Kidney capillary endothelial cell (primary cell): ENCODE measurements around the gene MYO15A.

Experiments
- DNase-seq: peaks from one replicate; pipeline ENCODE4 v3.0.0-alpha.2; 2018; ENCODE audit warnings: low spot score

The MYO15A gene

DNA sequence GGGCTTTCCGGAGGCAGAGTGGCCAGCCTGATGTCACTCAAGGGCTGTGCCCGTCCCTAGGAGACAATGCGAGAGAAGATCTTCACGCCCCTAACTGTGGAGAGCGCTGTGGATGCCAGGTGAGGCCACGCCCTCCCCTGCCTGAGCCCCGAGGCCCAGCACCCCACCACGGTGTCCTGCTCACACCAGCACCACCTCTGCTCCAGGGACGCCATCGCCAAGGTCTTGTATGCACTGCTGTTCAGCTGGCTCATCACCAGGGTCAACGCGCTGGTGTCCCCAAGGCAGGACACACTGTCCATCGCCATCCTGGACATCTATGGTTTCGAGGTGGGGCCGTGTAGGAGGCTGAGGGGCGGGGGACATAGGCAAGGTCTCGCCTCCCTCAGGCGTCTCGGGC lies 27.8 kb downstream of the MYO15A start:
- DNase-seq: no peak

DNA sequence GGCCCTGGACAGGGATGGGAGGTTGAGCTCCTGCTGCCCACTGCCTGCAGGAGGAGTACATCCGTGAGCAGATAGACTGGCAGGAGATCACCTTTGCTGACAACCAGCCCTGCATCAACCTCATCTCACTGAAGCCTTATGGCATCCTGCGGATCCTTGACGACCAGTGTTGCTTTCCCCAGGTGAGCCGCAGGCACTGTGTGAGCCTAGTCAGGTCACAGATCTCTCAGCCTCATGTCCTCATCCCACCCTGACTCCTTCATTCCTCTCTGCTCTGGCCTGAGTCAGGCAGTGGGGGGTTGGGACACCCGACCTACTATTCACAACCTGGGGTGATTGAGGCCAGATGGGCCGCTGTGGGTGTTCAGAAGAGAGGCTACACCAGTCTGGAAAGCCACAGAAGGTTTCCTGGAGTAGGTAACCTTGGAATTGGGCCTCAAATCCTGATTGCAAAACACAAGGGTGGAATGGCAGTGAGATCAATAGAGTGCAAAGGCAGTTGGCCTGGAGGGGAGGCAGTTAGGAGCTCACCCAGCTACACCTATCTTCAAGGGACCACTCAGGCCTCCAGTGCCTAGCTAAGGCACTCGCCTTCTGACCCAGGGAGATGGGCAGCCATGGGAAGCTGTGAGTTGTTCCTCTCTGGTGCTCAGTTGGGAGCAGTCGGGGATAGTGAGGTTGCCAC lies 29.7 kb downstream of the MYO15A start:
- DNase-seq: no peak

DNA sequence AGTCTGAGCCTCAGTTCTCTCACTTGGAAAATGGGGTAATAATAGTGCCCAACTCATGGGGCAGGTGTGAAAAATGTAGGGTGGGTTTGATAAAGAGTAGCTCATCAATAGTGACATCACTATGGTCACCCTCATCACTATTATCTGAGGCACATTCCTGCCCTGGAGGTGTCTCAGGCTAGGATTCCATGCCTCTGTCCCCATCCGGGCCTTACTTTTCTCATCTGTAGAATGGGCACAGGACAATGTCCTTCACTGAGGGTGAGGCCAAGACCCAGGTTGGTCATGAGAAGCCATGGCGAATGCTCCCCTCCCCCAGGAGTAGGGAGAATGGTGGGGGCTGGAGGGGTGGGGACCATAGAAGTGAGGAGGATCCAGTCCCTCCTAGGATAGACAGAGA lies 30.5 kb downstream of the MYO15A start:
- DNase-seq: no peak

DNA sequence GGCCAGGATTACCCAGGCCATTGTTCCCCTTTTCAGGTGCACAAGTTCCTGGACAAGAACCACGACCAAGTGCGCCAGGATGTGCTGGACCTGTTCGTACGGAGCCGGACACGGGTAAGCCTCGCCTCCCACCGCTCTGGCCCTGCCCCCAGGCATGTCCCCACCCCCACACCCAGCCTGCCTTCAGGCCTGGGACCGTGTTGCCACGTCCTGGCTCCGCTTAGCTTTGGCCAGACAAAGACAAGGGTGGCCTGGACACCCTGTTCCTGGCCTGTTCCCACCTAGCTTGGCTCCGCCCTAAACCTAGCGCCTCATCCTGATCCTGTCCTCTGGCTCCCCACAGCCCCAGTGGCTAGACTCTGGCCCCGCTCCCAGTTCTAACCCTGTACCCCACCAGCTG lies 30.9 kb downstream of the MYO15A start:
- no peak for DNase-seq

DNA sequence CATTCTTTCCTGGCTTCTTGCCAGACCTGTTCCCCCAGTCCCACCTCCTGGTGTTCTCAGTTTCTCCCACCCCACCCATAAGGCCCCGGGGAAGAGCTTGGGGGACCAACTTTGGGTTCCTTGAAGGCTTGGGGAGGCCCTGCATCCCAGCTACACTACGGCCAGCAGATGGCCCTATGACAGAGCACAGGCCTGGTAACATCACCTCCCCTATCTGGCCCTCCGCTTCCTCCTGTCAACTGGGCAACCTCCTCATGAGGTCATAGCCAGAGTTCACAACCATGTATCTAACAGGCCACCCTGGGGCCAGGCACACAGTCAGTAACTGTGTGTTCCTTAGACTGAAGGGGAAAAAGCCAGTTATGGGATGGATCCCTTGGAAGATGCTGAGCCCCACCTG lies 31.4 kb downstream of the MYO15A start:
- DNase-seq: no peak

DNA sequence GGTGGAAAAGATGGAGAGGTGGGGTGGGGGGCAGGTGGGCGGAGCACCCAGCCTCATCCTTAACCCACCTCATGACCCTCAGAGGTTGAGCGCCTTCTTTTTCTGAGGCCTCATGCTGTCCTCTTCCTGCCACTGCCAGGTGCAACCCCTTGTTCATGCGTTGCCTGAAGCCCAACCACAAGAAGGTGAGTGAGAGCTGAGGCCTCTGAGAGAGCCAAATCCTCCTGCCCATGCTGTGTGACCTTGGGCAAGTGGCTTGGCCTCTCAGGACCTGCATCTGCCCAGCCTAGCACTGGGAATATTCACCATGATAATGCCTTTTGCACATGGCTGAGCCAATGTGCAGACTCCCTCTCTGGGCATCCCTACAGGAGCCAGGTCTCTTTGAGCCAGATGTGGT lies 32.1 kb downstream of the MYO15A start:
- no peak for DNase-seq

DNA sequence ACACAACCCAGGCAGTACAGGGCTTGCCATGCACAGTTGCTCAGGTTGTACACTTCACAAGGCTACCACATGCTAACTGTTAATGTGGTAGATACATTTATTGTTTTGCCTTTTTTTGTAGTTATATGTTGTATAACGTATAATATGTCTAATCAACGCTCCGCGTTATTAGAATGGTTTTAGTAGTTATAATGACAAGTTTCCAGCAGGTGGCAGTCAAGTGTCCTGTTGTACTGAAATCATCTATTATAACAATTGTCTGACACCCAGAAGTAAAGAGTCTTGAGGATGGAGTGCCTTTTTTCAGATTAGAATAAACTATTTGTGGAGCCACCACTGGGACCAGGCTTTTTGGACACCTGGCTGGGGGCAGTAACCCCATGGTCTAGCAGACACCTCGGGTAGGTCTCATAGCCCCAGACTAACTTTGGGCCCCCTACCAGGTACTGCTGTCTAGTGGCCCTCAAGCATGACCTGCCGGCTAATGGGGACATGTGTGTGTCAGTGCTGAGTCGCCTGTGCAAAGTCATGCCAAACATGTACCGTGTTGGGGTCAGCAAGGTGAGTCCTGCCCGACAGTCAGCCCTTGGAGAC lies 32.8 kb downstream of the MYO15A start:
- DNase-seq: peak; percentile 64

DNA sequence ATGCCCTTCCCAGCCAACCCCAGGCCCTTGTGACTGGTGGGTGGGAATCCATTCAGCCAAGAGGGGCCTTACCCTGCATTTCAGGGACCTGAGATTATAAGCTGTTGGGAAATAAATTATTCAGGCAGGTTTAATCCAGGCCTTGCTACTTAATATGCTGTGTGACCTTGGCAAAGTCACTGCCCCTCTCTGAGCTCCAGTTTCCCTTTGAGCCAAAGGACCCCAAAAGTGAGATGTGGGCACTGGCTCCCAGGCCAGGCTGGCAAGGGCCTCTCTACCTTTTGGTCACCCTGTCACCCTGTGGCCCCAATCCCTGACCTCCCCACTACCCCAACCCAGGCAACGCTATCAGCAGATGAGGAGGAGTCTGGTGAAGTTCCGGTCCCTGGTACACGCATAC lies 33.9 kb downstream of the MYO15A start:
- no peak for DNase-seq

DNA sequence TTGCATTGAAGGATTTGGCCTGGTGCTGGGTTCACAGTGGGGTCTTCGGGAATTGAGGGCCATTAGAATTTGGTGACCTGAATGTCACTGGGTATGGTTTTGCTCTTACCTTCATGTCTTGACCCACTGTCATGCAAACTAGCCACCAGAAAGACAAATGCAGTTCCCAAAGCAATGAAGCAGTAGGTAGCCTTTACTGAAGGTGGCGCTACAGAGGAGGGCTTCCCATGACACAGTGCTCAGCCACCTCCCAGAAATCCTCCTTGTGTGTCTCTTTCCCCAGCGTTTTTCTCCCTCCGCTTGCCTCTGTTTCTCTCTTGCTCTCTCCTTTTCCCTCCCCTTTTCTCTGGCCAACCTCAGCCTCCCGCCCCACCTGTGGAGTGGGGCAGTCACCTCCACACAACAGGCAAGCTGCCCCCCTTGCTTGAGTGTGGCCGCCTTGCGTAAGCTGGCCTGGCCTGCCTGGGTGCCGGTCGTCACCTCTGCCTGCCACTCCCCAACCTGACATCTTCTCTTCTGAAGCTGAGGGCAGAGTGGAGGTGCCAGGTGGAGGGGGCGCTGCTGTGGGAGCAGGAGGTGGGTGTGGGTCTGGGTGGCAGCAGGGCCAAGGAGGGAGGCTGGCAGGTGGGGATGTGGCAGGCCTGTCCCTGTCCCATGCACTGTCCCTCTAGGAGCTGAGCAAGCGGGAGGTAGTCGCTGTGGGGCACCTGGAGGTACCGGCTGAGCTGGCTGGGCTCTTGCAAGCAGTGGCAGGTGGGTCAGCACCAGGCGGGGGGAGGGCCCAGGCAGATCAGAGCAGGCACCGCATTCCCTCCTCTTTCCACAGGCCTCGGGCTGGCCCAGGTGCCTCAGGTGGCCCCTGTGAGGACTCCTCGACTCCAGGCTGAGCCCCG lies 34.7 kb downstream of the MYO15A start:
- no peak for DNase-seq

DNA sequence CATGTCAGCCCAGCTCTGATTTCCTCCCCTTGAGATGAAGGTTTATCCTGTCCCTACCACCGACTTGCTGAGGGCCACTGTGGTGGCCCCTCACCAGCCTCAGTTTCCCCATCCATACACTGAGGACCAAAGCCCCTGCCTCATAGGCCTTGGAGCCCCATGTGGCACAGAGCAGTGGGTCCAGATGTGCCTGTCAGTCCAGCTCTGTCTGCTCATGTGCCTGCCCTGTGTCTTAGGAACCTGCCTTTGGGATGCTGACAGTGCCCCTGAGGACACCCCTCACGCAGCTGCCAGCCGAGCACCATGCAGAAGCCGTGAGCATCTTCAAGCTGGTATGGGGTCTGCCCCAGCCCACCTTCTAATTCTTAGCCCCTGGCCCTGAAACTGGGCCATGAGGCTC lies 35.7 kb downstream of the MYO15A start:
- DNase-seq: no peak

DNA sequence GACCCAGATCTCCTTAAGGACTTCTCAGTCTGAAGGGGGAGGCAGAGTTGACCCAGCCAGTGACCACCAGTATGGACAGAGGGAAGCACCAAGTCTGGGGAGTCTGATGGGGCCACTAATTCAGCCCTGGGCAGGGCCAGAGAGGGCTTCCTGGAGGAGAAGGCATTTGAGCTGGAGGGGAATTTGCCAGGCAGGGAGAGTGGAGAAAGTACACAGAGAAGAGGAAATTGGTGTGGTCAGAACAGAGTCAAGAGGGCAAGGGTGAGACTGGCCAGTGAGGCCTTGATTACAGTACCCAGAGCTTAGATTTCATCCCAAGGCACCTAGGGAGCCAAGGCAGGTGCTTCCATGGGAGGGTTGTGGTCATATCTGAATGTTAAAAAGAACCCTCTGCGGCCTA lies 36.3 kb downstream of the MYO15A start:
- DNase-seq: no peak

DNA sequence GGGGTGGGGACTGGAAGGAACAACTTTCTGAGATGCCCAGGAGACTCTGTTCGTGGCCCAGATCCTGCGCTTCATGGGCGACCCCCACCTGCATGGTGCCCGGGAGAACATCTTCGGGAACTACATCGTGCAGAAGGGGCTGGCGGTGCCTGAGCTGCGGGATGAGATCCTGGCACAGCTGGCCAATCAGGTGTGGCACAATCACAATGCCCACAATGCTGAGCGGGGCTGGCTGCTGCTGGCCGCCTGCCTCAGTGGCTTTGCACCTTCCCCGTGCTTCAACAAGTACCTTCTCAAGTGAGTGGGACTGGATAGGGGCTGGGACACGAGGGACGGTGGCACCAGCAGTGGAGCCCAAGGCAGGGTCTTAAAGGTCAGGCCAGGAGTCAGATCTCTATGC lies 37.3 kb downstream of the MYO15A start:
- no peak for DNase-seq

DNA sequence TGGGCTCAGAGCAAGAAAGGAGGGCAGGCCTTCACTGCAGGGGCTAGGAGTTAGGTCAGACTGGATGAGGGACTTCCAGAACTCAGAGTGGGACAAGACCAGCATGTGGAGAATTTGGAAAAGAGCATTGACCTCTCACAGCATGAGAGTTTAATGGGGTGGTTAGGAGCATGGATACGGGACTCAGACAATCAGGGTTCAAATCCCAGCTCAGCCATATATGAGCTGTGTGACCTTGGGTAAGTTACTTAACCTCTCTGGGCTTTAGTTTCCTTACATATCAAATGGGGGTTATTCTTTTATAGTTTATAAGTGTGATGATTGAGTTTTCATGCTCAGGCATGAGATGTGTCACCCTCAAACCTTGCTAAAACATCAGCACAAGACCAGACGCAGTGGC lies 37.7 kb downstream of the MYO15A start:
- DNase-seq: no peak

DNA sequence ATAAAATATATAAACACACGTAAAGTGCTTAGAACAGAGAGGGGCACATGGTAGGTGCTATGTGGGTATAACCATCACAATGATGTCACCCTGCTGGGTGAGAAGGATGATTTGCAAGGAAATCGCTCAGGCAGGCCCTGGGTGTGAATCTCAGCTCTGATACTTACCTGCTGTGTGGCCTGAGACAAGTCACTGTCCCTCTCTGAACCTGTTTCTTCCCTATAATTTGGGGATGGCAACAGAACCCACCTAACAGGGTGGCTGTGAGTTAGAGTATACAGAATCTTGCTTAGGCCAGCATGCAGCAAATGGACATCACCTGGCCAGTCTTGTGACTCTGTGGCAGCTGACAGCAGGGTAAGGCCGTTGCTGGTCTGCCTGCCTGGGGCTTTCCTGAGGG lies 38.4 kb downstream of the MYO15A start:
- DNase-seq: no peak

DNA sequence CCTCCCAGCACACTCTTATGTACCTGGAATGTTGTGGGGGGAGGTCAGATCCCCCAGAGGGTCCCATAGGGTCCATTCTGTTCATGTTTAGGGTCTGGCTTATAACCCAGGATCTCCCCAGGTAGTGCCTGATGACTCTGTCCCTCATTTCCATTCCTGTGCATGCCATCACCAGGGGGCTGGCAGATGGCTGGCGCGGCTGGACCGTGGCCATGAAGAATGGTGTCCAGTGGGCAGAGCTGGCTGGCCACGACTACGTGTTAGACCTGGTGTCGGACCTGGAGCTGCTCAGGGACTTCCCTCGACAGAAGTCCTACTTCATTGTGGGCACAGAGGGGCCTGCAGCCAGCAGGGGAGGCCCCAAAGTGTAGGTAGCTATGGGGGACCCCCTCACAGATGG lies 40.0 kb downstream of the MYO15A start:
- no peak for DNase-seq

DNA sequence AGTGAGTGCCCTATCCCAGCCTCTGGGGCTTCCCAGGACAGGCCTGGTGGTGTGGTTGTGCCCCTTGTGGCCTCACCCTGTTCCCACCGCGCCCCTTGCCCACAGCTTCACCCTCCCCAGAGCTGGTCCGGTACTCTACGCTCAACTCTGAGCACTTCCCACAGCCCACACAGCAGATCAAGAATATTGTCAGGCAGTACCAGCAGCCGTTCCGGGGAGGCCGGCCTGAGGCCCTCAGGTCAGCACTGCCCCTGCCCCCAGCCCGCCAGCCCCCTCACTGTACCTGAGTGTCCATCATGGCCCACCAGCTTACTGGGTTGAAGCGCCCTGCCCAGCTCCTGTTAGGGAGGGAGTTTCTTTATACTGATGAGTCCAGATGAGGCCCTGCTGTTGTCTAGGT lies 42.7 kb downstream of the MYO15A start:
- DNase-seq: no peak

DNA sequence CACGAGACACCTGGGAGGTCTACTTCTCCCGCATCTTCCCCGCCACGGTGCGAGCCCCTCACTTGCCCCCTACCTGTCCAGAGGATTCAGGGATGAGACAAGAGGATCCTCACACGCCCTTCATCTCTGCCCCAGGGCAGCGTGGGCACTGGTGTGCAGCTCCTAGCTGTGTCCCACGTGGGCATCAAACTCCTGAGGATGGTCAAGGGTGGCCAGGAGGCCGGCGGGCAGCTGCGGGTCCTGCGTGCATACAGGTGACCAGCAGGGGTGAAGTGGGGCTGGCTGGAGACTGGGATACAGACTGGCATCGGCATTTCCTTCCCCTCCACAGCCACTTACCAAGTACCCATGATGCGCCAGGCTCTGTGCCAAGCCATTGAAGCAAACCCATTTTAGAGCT lies 46.6 kb downstream of the MYO15A start:
- no peak for DNase-seq

DNA sequence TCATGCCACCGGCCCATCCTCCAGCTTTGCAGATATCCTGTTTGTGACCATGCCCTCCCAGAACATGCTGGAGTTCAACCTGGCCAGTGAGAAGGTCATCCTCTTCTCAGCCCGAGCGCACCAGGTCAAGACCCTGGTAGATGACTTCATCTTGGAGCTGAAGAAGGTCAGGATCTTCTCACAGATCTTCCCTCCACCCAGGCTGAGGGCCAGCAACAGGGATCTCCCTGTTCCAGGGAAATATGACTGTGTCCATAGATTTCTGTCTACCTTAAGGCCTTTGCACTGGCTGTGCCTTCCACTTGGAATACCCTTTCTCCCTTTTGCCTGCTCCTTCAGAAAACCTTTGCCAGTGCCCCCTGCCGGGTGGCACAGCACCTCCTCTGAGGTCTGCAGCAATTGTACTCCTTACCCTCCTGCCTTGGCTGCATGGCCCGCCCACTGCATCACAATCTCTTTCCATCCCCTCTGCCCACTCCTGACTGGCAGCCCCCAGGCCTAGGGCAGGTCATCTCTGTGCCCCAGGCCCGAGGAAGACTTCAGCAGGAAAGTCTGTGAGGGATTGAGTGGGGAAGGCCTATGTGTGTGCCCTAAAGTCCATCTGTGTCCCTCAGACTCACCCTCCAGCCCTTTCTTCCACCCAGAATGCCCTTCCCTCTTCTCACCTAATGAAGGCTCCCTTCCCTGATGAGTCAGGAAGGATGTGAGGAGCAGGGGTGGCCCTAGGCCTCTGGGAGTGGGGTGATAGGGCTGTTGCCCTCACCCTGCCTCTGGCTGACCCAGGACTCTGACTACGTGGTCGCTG lies 47.8 kb downstream of the MYO15A start:
- no peak for DNase-seq

DNA sequence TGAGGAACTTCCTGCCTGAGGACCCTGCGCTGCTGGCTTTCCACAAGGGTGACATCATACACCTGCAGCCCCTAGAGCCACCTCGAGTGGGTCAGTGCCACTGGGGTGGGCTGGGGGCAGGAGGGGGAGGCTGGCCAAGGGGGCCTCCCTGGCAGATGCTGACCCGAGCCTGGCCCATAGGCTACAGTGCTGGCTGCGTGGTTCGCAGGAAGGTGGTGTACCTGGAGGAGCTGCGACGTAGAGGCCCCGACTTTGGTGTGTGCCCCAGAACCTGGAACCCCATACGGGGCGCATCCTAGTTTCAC lies 48.4 kb downstream of the MYO15A start:
- DNase-seq: no peak

DNA sequence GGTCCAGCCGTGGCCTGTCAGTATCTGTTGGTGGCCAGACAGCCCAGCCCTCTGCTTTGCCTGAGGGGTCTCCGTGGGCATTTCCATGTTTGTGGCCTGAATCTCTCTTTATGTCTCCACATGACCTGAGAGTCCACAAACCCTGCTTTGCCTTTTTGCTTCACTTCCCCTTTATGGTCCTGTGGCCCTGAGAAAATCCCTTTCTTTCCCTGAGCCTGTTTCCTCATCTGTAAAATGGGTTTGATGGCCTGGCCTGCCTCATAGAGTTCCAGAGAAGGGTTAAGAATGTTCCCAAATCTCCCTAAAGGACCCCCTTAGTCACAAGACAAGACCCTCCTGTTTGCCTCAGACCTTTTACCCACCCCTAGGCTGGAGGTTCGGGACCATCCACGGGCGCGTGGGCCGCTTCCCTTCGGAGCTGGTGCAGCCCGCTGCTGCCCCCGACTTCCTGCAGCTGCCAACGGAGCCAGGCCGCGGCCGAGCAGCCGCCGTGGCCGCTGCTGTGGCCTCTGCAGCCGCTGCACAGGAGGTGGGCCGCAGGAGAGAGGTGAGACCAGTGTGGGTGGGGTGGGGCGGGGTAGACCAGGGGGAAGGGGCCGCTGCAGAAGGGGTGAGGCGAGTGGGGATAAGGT lies 48.9 kb downstream of the MYO15A start:
- no peak for DNase-seq

DNA sequence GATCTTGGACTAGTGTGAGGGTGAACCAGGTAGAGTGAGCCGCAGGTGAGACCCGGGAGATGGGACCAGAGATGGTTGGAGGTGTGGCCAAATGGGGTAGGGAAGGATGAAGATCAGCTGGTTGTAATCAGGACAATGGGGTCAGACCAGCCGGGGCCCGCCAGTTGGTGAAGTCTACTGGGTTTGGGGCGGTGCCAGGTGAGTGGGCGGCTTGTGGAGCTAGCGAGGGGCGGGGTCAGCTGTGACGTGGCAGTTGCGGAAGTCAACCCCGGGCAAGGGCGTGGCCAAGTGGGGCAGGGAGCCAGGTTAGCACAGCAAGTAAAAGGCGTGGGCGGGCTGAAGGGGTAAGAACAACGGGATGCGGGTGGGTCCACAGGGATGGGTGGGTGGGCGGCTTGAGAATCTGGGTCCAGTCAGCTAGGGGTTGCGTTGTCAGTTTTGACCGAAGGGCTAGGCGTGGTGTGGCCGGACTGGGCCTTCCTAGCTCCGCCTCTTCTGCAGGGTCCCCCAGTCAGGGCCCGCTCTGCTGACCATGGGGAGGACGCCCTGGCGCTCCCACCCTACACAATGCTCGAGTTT lies 49.6 kb downstream of the MYO15A start:
- DNase-seq: peak; percentile 48
